Putamen (tissue), 1 donor: ENCODE data around the gene XYLT1.
"Not testable (repeated sequence)": the region's sequence is repeated elsewhere in the genome, so short reads cannot be mapped to it uniquely, and the experiment has no call there.

ENCODE experiments used
- DNase-seq: peaks from one replicate; pipeline ENCODE4 v3.0.0-alpha.2; 2016; ENCODE audit warnings: low spot score

The XYLT1 gene

GRCh38 chr16:17356243-17356933 lies 114.4 kb downstream of the XYLT1 start:
- no peak for DNase-seq

GRCh38 chr16:17354685-17355084 lies 116.1 kb downstream of the XYLT1 start:
- DNase-seq = no peak

- DNase-seq = no peak
Measured at GRCh38 chr16:17354141-17354601, 116.6 kb downstream of the XYLT1 start.

GRCh38 chr16:17353561-17353960 lies 117.2 kb downstream of the XYLT1 start:
- no peak for DNase-seq

GRCh38 chr16:17351441-17352035 lies 119.2 kb downstream of the XYLT1 start:
- DNase-seq = no peak

- no peak for DNase-seq
Measured at GRCh38 chr16:17350207-17350606, 120.6 kb downstream of the XYLT1 start.

- DNase-seq = no peak
Measured at GRCh38 chr16:17348826-17349225, 121.9 kb downstream of the XYLT1 start.

GRCh38 chr16:17348042-17348783 lies 122.5 kb downstream of the XYLT1 start:
- no peak for DNase-seq

GRCh38 chr16:17347624-17348023 lies 123.1 kb downstream of the XYLT1 start:
- DNase-seq = no peak

GRCh38 chr16:17346621-17347569 lies 123.9 kb downstream of the XYLT1 start:
- no peak for DNase-seq

- DNase-seq = no peak
Measured at GRCh38 chr16:17345043-17345442, 125.7 kb downstream of the XYLT1 start.

GRCh38 chr16:17343728-17344127 lies 127.0 kb downstream of the XYLT1 start:
- DNase-seq = no peak

GRCh38 chr16:17343028-17343427 lies 127.7 kb downstream of the XYLT1 start:
- DNase-seq = no peak

GRCh38 chr16:17342031-17342430 lies 128.7 kb downstream of the XYLT1 start:
- no peak for DNase-seq

GRCh38 chr16:17340804-17341203 lies 130.0 kb downstream of the XYLT1 start:
- no peak for DNase-seq

- DNase-seq = no peak
Measured at GRCh38 chr16:17339764-17340541, 130.8 kb downstream of the XYLT1 start.

- DNase-seq = no peak
Measured at GRCh38 chr16:17338244-17338643, 132.5 kb downstream of the XYLT1 start.

GRCh38 chr16:17336530-17336900 lies 134.2 kb downstream of the XYLT1 start:
- DNase-seq = no peak

- DNase-seq = peak; percentile 42
Measured at GRCh38 chr16:17335826-17336529, 134.8 kb downstream of the XYLT1 start.

- not testable (repeated sequence) for DNase-seq
Measured at GRCh38 chr16:17335406-17335805, 135.4 kb downstream of the XYLT1 start.

GRCh38 chr16:17334096-17334495 lies 136.7 kb downstream of the XYLT1 start:
- DNase-seq = no peak
